ENCODE results near the gene ZMYND15.

ZMYND15 gene

GRCh38 chr17:4744999-4745969 is 5.7 kb downstream of the ZMYND15 start:
- peak in 1 of 6 experiments; percentile 2 for DNase-seq

DNA sequence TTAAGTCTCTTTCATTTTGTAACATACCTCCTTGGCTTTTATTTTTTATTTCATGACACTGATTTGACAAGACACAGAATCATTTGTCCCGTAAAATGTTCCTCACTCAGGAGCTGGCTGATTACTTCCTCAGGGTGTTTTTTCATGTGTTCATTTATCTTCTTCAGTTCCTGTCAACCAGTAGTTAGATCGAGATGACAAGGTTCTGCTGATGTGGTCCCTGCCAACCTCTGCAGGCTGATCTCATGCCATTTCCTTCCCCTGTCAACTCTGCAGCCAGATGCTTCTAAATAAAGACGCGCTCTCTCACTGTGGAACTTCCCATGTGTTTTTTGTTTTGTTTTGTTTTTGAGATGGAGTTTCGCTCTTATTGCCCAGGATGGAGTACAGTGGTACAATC is 8.2 kb downstream of the ZMYND15 start:
- peak in 4 of 6 experiments; percentile 2 to 57 (median 53) for DNase-seq

- DNase-seq: no peak
Observed at GRCh38 chr17:4748686-4749085, 9.1 kb downstream of the ZMYND15 start.

- DNase-seq: no peak
Observed at GRCh38 chr17:4750606-4751005, 11.0 kb downstream of the ZMYND15 start.

DNA sequence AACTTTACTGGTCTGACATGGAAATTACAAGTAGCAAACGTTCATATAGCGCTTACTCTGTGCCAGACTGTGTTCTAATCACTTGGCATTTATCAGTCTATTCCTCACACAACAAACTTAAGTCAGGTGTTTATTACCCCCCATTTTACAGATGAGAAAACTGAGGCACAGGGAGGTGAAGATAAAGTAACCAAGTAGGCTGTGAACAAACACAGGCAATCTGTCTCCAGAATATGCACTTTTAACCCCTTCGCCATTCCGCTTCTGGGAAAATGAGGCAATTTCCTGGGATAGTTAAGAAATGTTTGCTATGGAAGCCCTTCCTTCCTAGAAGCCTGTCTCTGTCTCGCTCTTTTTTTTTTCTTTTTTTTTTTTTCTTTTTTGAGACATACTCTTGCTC is 12.3 kb downstream of the ZMYND15 start:
- no peak for DNase-seq

- no peak for DNase-seq
Observed at GRCh38 chr17:4753392-4753791, 13.8 kb downstream of the ZMYND15 start.

- DNase-seq: no peak
Observed at GRCh38 chr17:4759776-4760236, 20.2 kb downstream of the ZMYND15 start.

DNA sequence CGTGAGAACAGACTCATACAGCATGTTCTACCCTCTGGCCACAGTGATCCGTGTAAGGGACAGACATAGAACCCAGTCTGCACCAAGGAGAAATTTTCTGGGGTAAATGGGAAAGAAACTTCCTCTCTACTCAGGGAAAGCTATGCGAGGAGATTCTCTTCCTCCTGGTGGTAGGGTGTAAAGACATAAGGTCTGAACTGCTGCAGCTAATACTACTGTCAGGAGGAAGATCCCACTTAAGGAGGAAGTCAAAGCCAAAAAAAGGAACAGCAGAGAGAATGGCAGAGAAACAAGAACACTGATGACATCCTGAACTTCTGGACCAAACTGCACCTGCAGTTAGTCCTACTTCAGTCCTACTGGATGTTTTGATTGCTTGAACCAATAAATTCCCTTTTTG is 25.0 kb downstream of the ZMYND15 start:
- DNase-seq: no peak

DNA sequence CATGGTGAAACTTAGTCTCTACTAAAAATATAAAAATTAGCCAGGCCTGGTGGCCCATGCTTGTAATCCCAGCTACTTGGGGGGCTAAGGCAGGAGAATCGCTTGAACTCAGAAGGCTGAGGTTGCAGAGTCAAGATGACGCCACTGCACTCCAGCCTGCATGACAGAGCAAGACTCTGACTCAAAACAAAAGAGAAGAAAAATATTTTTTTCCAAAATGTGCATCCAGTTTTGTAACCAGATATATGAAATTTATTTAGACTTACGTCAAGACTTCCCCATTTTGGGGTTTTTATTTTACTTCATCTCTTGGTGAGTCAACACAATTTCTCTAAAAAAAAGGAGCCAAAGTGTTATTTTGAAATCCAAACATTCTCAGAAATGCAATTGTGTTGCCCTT is 26.6 kb downstream of the ZMYND15 start:
- DNase-seq: no peak

DNA sequence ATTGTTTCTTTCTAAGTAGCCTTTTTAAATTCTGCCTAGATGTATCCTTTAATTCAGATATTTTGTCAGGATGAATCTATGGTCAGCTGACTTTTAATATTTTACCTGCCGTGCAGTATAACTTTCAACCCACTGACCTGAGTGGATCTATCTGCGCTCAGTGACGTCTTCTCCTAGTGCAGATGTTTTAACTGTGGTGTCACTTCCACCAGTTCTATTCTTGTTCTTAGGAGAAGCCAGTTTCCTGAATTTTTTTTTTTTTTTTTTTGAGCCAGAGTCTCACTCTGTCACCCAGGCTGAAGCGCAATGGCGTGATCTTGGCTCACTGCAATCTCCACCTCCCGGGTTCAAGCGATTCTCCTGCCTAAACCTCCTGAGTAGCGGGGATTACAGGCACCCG is 27.1 kb downstream of the ZMYND15 start:
- no peak for DNase-seq

- DNase-seq: no peak
Observed at GRCh38 chr17:4768298-4768697, 28.7 kb downstream of the ZMYND15 start.

- DNase-seq: no peak
Observed at GRCh38 chr17:4769628-4770027, 30.0 kb downstream of the ZMYND15 start.

DNA sequence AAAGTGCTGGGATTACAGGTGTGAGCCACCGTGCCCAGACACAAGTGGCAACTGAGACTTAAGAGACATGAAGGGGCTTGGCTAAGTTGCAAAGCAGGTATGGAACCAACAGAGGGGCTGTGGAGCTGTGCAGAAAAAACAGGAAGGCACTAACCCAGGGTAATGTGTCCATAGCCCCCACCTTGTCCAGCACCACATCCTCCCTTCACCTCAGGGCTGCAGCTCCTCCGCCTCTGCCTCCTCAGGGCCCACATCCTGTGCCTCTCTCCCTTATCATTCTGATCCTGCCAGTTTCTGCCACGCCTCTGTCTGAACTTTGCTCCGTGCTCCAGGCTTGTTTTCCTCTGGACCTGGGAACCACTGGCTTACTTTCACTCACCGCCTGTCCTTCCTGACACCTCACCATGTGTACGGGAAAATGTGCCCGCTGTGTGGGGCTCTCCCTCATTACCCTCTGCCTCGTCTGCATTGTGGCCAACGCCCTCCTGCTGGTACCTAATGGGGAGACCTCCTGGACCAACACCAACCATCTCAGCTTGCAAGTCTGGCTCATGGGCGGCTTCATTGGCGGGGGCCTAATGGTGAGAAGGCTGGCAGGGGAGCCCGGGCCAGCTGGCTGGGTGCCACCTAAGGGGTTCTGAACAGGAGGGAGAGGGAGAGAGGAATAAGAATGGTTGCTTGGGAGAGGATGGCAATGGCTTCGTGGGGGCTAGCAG is 32.0 kb downstream of the ZMYND15 start, which contains the start of gene TM4SF5:
TSS of gene TM4SF5 (plus strand) at position 368 of the 716 bp plus-strand sequence. CDS start at position 405, 37 bp downstream.
- DNase-seq: no peak

GRCh38 chr17:4772235-4772613 is 32.6 kb downstream of the ZMYND15 start:
- DNase-seq: no peak

GRCh38 chr17:4777969-4778760 is 38.5 kb downstream of the ZMYND15 start:
- no peak for DNase-seq

DNA sequence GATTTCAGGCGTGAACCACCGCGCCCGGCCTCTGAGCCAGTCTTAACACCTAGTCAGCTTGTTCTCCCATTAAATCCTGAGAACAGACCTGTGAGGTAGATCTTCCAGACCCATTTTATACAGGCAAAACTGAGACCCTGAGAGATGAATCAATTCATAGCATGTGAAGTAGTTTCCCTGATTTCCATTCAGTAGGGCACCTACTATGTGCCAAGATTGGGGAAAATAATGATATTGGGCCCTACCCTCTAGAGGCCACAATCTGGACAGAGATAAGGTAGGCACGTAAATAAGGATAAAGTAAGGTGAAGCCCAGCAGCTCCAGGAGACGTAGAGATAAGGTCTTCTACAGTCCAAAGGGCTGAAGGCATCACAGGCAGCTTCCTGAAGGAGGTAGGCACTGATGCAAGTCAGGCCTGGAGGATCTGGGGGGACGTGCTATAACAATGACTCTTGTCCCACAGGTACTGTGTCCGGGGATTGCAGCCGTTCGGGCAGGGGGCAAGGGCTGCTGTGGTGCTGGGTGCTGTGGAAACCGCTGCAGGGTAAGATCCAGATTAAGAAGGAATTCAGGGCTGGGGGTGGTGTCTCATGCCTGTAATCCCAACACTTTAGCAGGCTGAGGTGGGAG is 40.8 kb downstream of the ZMYND15 start:
- DNase-seq: no peak

DNA sequence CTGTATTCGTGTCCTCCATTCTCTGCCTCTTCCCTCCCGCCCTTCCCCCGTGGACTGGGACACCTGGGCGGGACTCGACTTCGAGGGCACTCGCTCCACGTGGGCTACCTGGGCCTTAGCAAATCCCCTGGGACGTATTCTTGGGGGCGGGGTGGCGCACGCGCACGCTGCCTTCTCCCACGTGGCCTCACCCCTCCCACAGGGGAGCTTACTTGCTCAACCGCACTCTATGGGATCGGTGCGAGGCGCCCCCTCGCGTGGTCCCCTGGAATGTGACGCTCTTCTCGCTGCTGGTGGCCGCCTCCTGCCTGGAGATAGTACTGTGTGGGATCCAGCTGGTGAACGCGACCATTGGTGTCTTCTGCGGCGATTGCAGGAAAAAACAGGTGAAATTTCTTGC is 43.0 kb downstream of the ZMYND15 start:
- DNase-seq: no peak

GRCh38 chr17:4785311-4786105 is 45.9 kb downstream of the ZMYND15 start:
- peak in 2 of 6 experiments; percentile 12 to 19 for DNase-seq

GRCh38 chr17:4786106-4786511 is 46.5 kb downstream of the ZMYND15 start, which contains the start of gene VMO1:
Gene VMO1, minus strand, starts transcription at chr17:4786364. Its CDS starts 12 bp downstream, at chr17:4786352.
- peak in 1 of 6 experiments; percentile 19 for DNase-seq

DNA sequence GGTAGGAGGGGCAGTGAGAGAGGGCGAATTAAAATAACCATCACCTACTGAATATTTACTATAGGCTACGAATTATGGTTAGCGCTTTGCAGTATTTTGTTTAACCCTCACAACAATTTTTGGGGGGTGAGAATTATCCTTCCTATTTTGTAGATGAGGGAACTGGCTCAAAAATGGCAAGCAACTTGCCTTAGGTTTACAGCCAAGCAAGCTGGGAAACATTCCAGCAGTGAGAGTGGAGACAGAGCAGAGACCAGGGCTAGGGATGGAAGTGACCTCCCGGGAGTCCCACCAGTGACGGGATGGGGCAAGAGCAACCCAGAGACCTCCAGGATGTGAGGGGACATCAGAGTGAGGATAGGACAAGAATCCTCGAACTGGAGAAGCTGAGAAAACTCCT is 46.9 kb downstream of the ZMYND15 start:
- no peak for DNase-seq

DNA sequence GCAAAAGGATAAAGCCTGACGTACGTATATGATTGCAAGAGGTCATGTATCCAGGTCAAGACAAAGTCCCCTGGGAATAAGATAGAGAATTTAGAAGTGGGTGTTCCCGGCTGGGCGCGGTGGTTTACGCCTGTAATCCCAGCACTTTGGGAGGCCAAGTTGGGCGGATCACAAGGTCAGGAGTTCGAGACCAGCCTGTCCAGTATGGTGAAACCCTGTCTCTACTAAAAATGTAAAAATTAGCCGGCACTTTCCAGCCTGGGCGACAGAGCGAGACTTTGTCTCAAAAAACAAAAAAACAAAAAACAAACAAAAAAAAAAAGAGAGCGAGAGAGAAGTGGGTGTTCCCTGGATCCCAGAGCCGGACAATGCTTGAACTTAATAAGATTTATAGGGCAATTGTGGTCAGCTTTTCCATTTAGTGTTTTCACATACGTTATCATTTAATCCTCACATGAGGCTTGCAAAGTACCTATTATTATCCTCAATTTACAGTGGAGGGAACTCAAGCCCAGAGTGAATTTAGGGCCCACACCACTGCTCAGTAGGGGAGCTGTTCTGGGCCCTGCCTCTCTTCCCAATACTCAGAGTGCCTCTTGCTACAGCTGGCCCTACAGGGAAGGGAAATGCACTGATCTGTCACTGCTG is 48.6 kb downstream of the ZMYND15 start:
- DNase-seq: no peak
